T-helper 1 cell treated with Interleukin-12 subunit alpha and Interleukin-12 subunit beta and Interleukin-4 antibody, amounts not matched to agents 30 μg/mL and 1 μg/mL, for 36 hours (primary cell): Measurements from ENCODE around the gene PDXDC1.
"Not testable (repeated sequence)": the region's sequence is repeated elsewhere in the genome, so short reads cannot be mapped to it uniquely, and the experiment has no call there.

Experiments
- H3K27ac Mint-ChIP-seq: one replicate; pipeline ENCODE4 v1.8.0; 2021; ENCODE audit warnings: mild to moderate bottlenecking, mixed read lengths
- H3K27me3 Mint-ChIP-seq: one replicate; pipeline ENCODE4 v1.8.0; 2021; ENCODE audit warnings: low read depth, mixed read lengths
- H3K36me3 Mint-ChIP-seq: one replicate; pipeline ENCODE4 v1.8.0; 2021; ENCODE audit warnings: low read depth, mixed read lengths
- H3K4me1 Mint-ChIP-seq: one replicate; pipeline ENCODE4 v1.8.0; 2021; ENCODE audit warnings: low read depth, mixed read lengths
- H3K4me3 Mint-ChIP-seq: one replicate; pipeline ENCODE4 v1.8.0; 2021; ENCODE audit warnings: mild to moderate bottlenecking, moderate library complexity, mixed read lengths
- H3K9me3 Mint-ChIP-seq: one replicate; pipeline ENCODE4 v1.8.0; 2021; ENCODE audit warnings: mixed read lengths

The PDXDC1 gene

DNA sequence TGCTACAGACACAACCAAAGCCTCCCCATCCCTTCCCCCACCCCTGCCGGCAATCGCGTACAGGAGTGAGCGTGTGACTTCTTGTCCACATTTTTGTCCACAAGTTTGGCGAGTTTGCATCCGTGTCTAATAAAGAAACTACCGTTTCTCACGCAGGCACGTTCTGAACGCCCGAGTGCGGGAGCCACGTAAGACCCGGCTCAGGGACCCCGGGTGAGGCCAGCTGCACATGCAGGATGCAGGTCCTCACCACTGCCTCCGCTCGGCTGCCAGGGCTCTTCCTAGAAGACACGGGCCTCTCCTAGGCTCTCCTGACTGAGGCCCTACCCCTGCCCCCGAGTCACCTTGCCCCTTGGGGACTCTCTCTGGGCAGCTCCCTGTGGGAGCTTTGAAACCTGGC, 174.0 kb downstream of the PDXDC1 start:
- H3K27me3 Mint-ChIP-seq, H3K9me3 Mint-ChIP-seq: not testable (repeated sequence)

DNA sequence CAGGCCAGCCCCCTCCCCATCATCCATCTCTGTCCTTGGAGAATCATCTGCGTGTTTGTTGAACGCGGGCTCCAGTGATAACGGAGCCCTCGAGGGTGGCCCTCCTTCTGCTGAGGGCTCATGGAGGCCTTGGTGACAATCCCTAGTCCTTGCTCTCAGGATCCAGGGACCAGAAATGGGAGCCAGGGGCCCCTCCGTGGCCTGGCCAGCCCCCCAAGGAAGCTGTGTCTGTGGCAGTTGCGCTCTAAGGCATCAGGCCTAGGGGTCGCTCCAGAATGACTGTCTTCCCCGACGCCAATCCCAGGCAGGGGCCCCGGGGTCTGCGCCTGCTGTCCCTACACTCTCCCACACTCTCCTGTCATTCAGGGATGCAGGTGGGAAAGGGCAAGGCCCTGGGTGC, 174.4 kb downstream of the PDXDC1 start:
- not testable (repeated sequence) for H3K27me3 Mint-ChIP-seq, H3K4me3 Mint-ChIP-seq, H3K4me1 Mint-ChIP-seq, H3K27ac Mint-ChIP-seq, H3K36me3 Mint-ChIP-seq, H3K9me3 Mint-ChIP-seq

More for the DNA sequence above, 174.0 kb downstream of the PDXDC1 start:
- not testable (repeated sequence) for H3K36me3 Mint-ChIP-seq, H3K4me1 Mint-ChIP-seq, H3K4me3 Mint-ChIP-seq, H3K27ac Mint-ChIP-seq

DNA sequence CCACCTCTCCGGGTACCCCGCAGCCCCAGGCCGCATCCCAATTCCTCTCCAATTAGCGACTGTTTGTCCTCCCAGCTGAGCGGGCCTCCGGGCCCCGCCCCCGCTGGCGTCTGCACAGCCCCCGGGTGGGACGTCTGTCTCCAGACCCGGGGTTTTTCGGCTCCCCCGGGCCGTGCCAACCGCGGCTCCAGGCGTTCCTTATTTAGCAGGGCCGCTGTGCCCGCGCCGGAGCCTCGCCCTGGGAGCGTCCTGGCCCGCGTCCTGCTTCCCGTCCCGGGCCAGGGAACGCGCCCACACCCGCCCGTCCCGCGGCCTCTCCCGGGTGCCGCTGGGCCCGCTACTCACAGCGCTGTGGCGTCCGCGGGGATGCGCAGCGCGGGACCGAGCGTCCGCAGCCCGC, 179.2 kb downstream of the PDXDC1 start:
- H3K36me3 Mint-ChIP-seq, H3K4me1 Mint-ChIP-seq, H3K27ac Mint-ChIP-seq, H3K27me3 Mint-ChIP-seq, H3K9me3 Mint-ChIP-seq: not testable (repeated sequence)
- peak overlapping the region; percentile 62 for H3K4me3 Mint-ChIP-seq

DNA sequence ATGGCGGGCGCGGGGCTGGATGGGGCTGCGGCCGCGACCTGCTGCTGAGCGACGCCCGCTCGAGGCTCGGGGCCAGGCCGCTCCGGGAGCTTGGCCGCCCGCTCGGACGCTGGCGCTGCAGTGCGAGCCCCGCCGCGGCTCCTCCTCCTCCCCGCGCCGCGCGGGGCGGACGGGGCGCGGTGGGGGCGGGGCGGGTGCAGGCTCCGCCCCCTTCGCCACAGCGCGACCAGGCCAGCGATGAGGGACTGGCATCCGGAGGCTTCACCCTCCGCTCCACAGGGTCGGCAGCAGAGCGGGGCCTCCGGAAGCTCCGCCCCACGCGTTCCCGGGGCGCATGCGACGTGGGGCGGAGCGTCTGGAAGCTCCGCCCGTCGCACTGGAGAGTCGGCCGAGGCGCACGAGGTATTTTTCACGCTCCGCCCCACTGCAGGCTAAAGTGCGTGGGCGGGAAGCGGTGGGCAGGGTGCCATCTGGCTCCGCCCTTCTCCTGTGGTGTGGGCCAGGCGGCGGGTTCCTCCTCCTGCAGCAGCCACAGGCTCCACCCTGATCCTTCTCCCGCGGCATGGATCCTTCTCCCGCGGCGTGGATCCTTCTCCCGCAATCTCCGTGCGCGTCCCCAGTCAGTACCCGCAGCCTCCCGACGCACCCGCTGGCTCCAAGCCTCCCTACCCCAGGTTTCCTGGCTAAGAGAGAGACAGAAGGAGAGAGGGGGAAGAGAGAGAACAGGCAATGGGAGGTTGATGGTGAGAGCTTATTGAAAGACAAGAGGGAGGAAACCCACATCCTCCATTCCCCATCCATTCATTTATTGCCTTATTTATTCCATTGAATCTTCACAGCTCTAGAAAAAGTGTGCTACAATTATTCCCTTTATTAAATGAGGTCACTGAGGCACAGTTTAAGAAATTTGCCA, 180.1 kb downstream of the PDXDC1 start:
- H3K9me3 Mint-ChIP-seq, H3K36me3 Mint-ChIP-seq, H3K4me1 Mint-ChIP-seq, H3K27me3 Mint-ChIP-seq: not testable (repeated sequence)
- peak overlapping the region; percentile 68 for H3K4me3 Mint-ChIP-seq
- peak overlapping the region; percentile 45 for H3K27ac Mint-ChIP-seq

DNA sequence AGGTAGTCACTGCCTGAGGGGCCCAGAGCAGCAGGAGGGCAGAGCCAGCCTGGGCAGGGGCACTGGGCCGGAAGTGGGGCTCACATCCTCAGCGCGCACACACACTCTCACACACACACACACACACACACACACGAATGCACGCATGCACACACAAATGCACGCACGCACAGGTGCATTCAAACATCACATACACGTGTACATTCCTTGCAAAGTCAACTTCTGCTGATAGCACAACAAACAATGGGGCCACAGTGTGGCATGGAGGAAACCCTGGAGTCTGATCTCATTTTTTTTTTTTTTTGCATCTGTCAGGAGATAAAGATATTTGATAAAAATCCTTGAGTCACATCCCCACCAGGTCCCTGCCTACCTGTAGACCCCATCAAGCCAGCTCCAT, 182.8 kb downstream of the PDXDC1 start:
- not testable (repeated sequence) for H3K4me3 Mint-ChIP-seq, H3K4me1 Mint-ChIP-seq, H3K9me3 Mint-ChIP-seq, H3K36me3 Mint-ChIP-seq, H3K27ac Mint-ChIP-seq, H3K27me3 Mint-ChIP-seq

DNA sequence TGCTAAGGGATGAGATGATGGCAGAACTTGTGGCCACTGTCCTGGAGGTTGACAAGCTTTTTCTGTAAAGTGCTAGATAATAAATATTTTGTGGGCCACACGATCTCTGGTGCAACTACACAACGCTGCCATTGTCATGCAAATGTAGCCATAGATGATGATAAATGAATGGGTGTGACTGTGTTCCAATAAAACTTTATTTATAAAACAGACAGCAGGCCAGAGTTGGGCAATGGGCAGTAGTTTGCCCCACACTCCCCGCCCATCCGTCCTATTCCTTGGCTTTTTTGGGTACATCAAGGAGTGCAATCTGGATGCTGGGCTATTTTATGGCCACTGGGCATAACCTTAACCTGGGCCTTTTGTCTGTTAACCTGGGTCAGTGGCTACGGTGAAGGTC, 184.8 kb downstream of the PDXDC1 start:
- not testable (repeated sequence) for H3K4me3 Mint-ChIP-seq, H3K27me3 Mint-ChIP-seq, H3K36me3 Mint-ChIP-seq, H3K4me1 Mint-ChIP-seq, H3K27ac Mint-ChIP-seq, H3K9me3 Mint-ChIP-seq

DNA sequence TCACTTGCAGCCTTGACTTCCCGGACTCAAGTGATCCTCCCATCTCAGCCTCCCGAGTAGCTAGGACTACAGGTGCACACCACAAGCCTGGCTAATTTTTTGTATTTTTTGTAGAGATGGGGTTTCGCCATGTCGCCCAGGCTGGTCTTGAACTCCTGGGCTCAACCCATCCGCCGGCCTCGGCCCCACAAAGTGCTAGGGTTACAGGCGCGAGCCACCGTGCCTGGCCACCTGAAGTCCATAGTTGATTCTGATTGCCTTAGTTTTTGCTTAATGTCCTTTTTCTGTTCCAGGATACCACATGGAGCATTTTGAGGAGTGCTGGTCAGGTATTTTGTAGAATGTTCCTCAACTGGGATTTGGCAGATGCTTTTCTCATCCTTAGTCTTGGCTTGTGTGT, 185.7 kb downstream of the PDXDC1 start:
- H3K36me3 Mint-ChIP-seq, H3K9me3 Mint-ChIP-seq, H3K27ac Mint-ChIP-seq, H3K4me3 Mint-ChIP-seq, H3K4me1 Mint-ChIP-seq, H3K27me3 Mint-ChIP-seq: not testable (repeated sequence)

DNA sequence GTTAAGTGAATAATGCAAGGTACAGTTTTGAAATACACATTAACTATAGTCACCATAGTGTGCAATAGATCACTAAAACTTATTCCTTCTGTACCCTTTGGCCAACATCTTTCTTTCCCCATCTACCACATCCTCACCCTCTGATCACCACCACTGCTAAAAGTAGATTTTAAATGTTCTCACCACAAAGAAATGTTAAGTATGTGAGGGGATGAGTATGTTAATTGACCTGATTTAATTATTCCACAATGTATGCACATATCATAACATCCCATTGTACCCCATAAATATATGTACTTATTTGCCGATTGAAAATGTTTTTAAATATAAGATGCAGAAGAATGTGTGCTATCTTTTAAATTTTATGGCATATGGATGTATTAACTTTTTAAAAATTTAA, 188.2 kb downstream of the PDXDC1 start:
- H3K27me3 Mint-ChIP-seq, result peaks cover 13% of the 10 kb centered on the region
- not testable (repeated sequence) for H3K27ac Mint-ChIP-seq, H3K36me3 Mint-ChIP-seq, H3K9me3 Mint-ChIP-seq, H3K4me1 Mint-ChIP-seq, H3K4me3 Mint-ChIP-seq

DNA sequence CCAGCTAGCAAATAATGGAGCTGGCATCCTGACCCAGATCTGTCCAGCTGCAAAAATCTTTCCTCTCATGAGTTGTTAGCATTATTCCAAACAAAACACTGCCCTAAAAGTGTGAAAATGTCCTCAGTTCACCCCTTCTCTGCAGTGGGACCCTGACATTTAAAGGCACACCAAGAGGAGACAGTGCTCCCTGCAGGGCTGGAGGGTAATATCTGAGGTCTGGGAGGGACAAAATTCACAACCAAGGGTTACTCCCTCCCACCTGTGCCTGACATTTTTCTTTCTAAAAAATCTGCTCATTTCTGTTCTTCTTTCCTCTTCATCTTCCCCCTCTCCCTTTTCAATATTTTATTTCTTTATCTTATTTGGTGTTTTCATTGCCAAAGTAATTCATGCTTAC, 191.4 kb downstream of the PDXDC1 start:
- not testable (repeated sequence) for H3K9me3 Mint-ChIP-seq, H3K4me1 Mint-ChIP-seq, H3K27ac Mint-ChIP-seq, H3K36me3 Mint-ChIP-seq, H3K4me3 Mint-ChIP-seq
- peaks cover 13% of the 10 kb centered on the region for H3K27me3 Mint-ChIP-seq

DNA sequence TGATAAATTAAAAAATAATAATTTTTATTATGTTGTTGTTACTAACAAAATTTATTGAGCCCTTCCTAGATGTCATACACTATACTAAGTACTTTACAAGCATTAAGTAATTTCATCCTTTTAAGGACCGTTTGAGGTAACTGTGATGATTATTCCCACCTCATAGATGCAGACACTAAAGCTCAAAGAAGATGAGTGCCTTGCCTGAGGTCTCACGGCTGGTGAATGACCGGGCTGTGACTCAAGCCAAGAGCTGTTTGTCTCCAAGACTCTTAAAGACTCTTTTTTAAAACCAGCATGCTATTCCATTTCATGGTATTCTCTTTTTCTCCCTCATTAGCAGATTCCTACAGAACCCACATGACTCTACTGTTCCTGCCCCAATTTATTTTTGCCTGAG, 193.5 kb downstream of the PDXDC1 start:
- not testable (repeated sequence) for H3K27me3 Mint-ChIP-seq, H3K4me1 Mint-ChIP-seq, H3K4me3 Mint-ChIP-seq, H3K9me3 Mint-ChIP-seq, H3K36me3 Mint-ChIP-seq, H3K27ac Mint-ChIP-seq

DNA sequence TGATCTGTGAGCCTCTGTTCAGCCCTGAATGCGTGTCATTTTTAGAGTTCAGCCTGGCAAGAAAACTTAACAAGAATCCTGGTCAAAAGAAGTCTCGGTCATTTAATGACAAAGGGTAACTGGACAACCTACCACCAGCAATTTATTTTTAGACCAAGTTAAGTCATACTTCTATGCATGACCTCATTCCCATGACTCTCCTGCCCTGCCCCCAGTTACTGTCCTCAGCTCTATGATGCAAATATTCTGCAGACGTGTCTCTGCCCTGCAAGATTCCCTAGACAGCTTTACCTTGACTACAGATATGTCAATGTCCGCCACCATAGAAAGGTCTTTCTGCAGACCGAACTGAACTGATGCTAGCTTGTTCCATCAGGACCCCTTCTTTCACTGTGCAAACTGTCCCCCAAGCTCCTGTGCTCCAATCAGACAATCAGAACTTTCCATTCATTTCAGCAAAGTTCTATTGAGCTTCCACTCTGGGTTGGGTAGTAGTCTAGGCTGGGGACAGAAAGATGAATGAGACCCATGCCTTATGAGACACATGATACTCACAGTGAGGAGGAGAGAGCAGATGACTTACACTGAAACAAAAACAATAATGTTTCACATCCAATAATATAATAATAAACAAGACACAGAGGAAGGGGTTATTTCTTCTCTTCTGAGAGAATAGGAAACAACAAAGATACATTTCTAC, 194.3 kb downstream of the PDXDC1 start:
- H3K4me3 Mint-ChIP-seq, H3K9me3 Mint-ChIP-seq, H3K36me3 Mint-ChIP-seq, H3K27me3 Mint-ChIP-seq, H3K4me1 Mint-ChIP-seq, H3K27ac Mint-ChIP-seq: not testable (repeated sequence)

DNA sequence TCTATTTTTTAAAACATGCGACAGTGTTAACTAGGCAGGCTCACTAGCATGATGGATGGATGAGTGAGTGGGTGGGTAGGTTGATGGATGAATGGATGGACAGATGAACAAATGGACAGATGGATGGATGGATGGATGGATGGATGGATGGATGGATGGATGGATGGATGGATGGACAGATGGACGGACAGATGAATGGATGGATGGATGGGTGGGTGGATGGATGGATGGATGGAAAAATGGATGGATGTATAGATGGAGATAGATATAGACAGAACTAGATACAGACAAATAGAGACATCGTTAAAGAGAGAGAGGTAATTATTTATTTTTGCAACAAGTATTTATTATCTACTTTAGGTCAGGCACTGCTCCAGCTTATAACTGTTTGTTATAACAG, 205.1 kb downstream of the PDXDC1 start:
- not testable (repeated sequence) for H3K27me3 Mint-ChIP-seq, H3K27ac Mint-ChIP-seq, H3K36me3 Mint-ChIP-seq, H3K4me1 Mint-ChIP-seq, H3K9me3 Mint-ChIP-seq, H3K4me3 Mint-ChIP-seq

DNA sequence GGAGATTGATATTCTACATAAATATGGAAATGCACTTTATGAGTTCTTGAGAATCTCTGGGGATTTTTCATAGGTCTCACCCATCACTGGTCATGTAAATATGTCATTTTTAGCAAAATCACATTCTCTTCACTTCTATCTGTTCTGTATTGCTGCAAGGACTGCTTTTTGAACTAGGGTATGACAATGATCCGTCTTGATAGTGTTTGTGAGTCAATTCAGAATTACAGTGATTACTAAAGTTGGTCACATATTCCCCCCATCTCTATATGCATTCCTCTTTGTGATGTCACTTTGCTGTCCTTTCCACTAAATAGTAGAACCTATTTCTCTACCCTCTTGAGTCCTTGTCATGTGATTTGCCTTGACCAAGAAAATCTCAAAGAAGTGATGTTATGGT, 206.1 kb downstream of the PDXDC1 start:
- not testable (repeated sequence) for H3K27me3 Mint-ChIP-seq, H3K27ac Mint-ChIP-seq, H3K9me3 Mint-ChIP-seq, H3K4me3 Mint-ChIP-seq, H3K4me1 Mint-ChIP-seq, H3K36me3 Mint-ChIP-seq

DNA sequence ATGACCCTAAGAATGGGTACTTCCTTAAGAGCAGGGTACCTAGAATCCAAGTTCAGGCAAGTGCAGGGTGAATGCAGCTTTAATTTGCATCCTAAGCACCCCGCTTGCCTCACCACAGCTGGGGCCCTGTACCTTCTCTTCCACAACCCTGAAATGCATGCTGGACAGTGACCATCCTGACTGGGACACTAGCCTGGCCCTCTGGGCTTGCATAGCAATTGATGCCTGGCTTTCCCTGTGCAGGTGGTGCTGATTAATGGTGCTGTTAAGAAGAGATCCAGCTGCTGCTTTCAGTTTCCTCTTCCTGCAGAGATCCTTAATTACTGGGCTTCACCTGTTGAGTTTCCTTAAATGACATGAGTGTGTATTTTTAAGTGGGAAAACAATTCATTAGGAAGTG, 209.2 kb downstream of the PDXDC1 start:
- not testable (repeated sequence) for H3K27me3 Mint-ChIP-seq, H3K27ac Mint-ChIP-seq, H3K4me1 Mint-ChIP-seq, H3K4me3 Mint-ChIP-seq, H3K36me3 Mint-ChIP-seq, H3K9me3 Mint-ChIP-seq
